MCF 10A (cell line): ENCODE measurements around the gene EGFL7. TPM values are rescaled to one million over a fixed set of nuclear protein-coding genes. Genes with fewer than 3 reads are reported as not detected.

Experiments used
- BruUV-seq: library from RNA; stranded (reverse); fragments of 400-500 nt; replicated peaks from 2 replicates; lab custom pipeline; 2021; lab: Mats Ljungman, UMichigan
- CTCF ChIA-PET: fragments of 300-600 bp; sonication (Branson Sonifier 250); formaldehyde crosslinking; extraction: SDS; loops from one replicate; lab custom pipeline; 2021; ENCODE audit warnings: antibody characterized with exemption, inconsistent platforms; lab: Yijun Ruan, JAX
- POLR2A ChIA-PET: fragments of 300-600, 350-650 bp; sonication (Branson Sonifier 250); formaldehyde crosslinking; extraction: SDS; loops from one replicate; lab custom pipeline; 2020; ENCODE audit warnings: antibody characterized with exemption, inconsistent platforms; lab: Yijun Ruan, JAX
- DNase-seq: peaks from one replicate; pipeline ENCODE4 v3.0.0-alpha.2; 2018; ENCODE audit not compliant: unreplicated experiment
- H3K27ac Mint-ChIP-seq: one replicate; pipeline ENCODE4 v1.8.0; 2022; ENCODE audit warnings: mild to moderate bottlenecking, low read depth, mixed read lengths; ENCODE audit not compliant: unreplicated experiment
- H3K27me3 Mint-ChIP-seq: one replicate; pipeline ENCODE4 v1.8.0; 2022; ENCODE audit warnings: mixed read lengths; ENCODE audit not compliant: insufficient read depth, unreplicated experiment
- H3K36me3 Mint-ChIP-seq: one replicate; pipeline ENCODE4 v1.8.0; 2022; ENCODE audit warnings: mild to moderate bottlenecking, moderate library complexity, mixed read lengths; ENCODE audit not compliant: insufficient read depth, unreplicated experiment
- H3K4me1 Mint-ChIP-seq: one replicate; pipeline ENCODE4 v1.8.0; 2022; ENCODE audit warnings: mixed read lengths; ENCODE audit not compliant: insufficient read depth, unreplicated experiment
- H3K4me3 Mint-ChIP-seq: one replicate; pipeline ENCODE4 v1.8.0; 2022; ENCODE audit warnings: mild to moderate bottlenecking, moderate library complexity, mixed read lengths; ENCODE audit not compliant: unreplicated experiment
- H3K9me3 Mint-ChIP-seq: one replicate; pipeline ENCODE4 v1.8.0; 2022; ENCODE audit warnings: mixed read lengths; ENCODE audit not compliant: unreplicated experiment
- intact Hi-C: fragments of 100-400 bp; cut with micrococcal nuclease; formaldehyde crosslinking; loops from 2 replicates; pipeline ENCODE4 v1.14.1; 2022
- microRNA-seq: library from miRNA; unstranded; fragments of <30 nt; microRNA quantifications from one replicate; pipeline ENCODE4 v1.2.0, GENCODE V29; 2022
- total RNA-seq: library from RNA; stranded (reverse); gene quantifications from 2 replicates; pipeline ENCODE4 v1.2.3, GENCODE V29; 2022
- TF ChIP-seq, protein P1 (sequence below): fragments of 200-600 bp; IDR thresholded peaks from one replicate; pipeline ENCODE4 v1.8.0; 2022; ENCODE audit warnings: antibody characterized with exemption, mild to moderate bottlenecking; ENCODE audit not compliant: unreplicated experiment

EGFL7 gene
- total RNA-seq, 1 experiment from 2014 or later = 3.9 TPM

GRCh38 chr9:136720898-136721338 lies 58.2 kb downstream of the EGFL7 start:
- BruUV-seq = no TSS peak
- Mint-ChIP-seq H3K4me3 (no peak overlapping the region), H3K27me3 (peaks cover 5% of the 10 kb centered on the region), H3K4me1 (peaks cover 18% of the 10 kb centered on the region), H3K36me3 (peaks cover 57% of the 10 kb centered on the region), H3K9me3 (no peaks in the 10 kb centered on the region), H3K27ac (peak overlapping the region; percentile 82)
- ChIA-PET POLR2A (interaction anchor here (0.8 to 1.2 kb wide), 3 partner anchors 9 to 27 kb away, joined by 3 read pairs; no protein-coding TSS in a partner anchor), CTCF (interaction anchor here (0.5 to 0.7 kb wide), 3 partner anchors 20 to 599 kb away, joined by 3 to 5 read pairs (median 3); no protein-coding TSS in a partner anchor)
- TF ChIP-seq, protein P1, sequence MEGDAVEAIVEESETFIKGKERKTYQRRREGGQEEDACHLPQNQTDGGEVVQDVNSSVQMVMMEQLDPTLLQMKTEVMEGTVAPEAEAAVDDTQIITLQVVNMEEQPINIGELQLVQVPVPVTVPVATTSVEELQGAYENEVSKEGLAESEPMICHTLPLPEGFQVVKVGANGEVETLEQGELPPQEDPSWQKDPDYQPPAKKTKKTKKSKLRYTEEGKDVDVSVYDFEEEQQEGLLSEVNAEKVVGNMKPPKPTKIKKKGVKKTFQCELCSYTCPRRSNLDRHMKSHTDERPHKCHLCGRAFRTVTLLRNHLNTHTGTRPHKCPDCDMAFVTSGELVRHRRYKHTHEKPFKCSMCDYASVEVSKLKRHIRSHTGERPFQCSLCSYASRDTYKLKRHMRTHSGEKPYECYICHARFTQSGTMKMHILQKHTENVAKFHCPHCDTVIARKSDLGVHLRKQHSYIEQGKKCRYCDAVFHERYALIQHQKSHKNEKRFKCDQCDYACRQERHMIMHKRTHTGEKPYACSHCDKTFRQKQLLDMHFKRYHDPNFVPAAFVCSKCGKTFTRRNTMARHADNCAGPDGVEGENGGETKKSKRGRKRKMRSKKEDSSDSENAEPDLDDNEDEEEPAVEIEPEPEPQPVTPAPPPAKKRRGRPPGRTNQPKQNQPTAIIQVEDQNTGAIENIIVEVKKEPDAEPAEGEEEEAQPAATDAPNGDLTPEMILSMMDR = no peak
- DNase-seq = no peak
- intact Hi-C loops = loop anchor here (2.0 kb wide), 1 partner anchor 26 kb away; no protein-coding TSS in a partner anchor

DNA sequence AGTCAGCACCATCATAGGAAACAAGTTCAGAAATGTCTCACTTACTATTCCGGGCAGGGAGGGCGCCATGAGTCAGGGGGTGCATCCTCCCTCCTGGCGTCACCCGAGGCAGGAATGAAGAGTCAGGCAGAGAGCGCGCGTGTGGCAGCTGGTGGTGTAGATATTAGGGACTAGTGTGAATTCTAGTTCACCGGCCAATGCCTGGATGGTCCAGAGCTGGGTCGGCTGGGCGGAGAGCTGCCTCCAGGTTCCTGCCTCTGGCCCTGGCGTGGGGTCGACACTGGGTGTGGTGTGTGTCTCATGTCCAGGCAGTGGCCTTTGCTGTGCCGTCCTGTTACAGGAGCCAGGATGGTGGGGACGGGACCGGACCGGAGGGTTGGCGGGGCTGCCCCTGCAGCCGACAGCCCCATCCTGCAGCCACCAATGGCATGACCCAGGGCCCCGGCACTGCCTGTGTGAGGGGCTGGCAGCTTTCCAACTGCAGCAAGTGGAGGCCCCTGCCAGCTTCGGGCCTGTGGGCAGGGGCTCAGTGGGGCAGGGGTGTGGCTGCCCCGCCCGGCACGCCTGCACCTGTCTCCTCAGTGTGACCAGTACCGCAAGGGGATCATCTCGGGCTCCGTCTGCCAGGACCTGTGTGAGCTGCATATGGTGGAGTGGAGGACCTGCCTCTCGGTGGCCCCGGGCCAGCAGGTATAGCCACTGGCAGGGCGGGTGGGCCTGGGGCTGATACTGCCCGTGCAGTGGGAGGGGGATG lies 58.8 kb downstream of the EGFL7 start:
- CTCF ChIA-PET = interaction anchor here (0.5 to 1.0 kb wide), 4 partner anchors 21 to 599 kb away, joined by 3 to 5 read pairs (median 3); no protein-coding TSS in a partner anchor
- peaks cover 20% of the 10 kb centered on the region for H3K4me1 Mint-ChIP-seq
- POLR2A ChIA-PET = interaction anchor here (0.8 to 2.7 kb wide), 4 partner anchors 8 to 28 kb away, joined by 3 to 11 read pairs (median 3); no protein-coding TSS in a partner anchor
- no TSS peak for BruUV-seq
- H3K36me3 Mint-ChIP-seq = peaks cover 62% of the 10 kb centered on the region
- DNase-seq = peak; percentile 84
- intact Hi-C loops = loop anchor here (2.0 kb wide), 1 partner anchor 27 kb away; no protein-coding TSS in a partner anchor
- TF ChIP-seq, protein P1 = no peak
- no peak overlapping the region for H3K4me3 Mint-ChIP-seq
- peak overlapping the region; percentile 82 for H3K27ac Mint-ChIP-seq
- H3K9me3 Mint-ChIP-seq = no peaks in the 10 kb centered on the region
- no peaks in the 10 kb centered on the region for H3K27me3 Mint-ChIP-seq

Small RNAs within 50 kb of the gene (microRNA-seq; reads per million reads assigned to microRNA genes)
- gene MIR126 = 1,342 reads per million, percentile 88 among the genes with 10 or more reads in this experiment

Other genes starting within 250 kb of the EGFL7 start
- gene INPP5E, start 223.1 kb upstream of the EGFL7 start, total RNA-seq = 16.3 and 17.4 TPM in 2 replicates
- 85.8 and 88.8 TPM in 2 replicates for gene SEC16A, start 179.9 kb upstream of the EGFL7 start, total RNA-seq
- gene NOTCH1, start 116.9 kb upstream of the EGFL7 start, total RNA-seq = 37.5 and 53.4 TPM in 2 replicates
- 30.4 and 33.3 TPM in 2 replicates for gene AGPAT2, start 24.5 kb downstream of the EGFL7 start, total RNA-seq
- gene DIPK1B, start 49.7 kb downstream of the EGFL7 start, total RNA-seq = not detected in 2 replicates
- not detected in 2 replicates for gene LCN10, start 80.0 kb downstream of the EGFL7 start, total RNA-seq
- gene LCN6, start 85.6 kb downstream of the EGFL7 start, total RNA-seq = not detected in 2 replicates
- not detected in 2 replicates for gene LCN8, start 95.3 kb downstream of the EGFL7 start, total RNA-seq
- gene LCN15, start 101.6 kb downstream of the EGFL7 start, total RNA-seq = not detected in 2 replicates
- gene TMEM141, start 128.4 kb downstream of the EGFL7 start, total RNA-seq = 56.0 and 70.4 TPM in 2 replicates
- gene CCDC183, start 133.4 kb downstream of the EGFL7 start, total RNA-seq = 0.26 and 1.3 TPM in 2 replicates
- 77.8 and 84.2 TPM in 2 replicates for gene RABL6, start 145.0 kb downstream of the EGFL7 start, total RNA-seq
- gene AJM1, start 179.6 kb downstream of the EGFL7 start, total RNA-seq = 5.6 and 5.7 TPM in 2 replicates
- 173 and 193 TPM in 2 replicates for gene PHPT1, start 186.5 kb downstream of the EGFL7 start, total RNA-seq
- gene MAMDC4, start 189.4 kb downstream of the EGFL7 start, total RNA-seq = 11.8 and 14.1 TPM in 2 replicates
- gene EDF1, start 203.4 kb downstream of the EGFL7 start, total RNA-seq = 480 and 581 TPM in 2 replicates
- gene TRAF2, start 223.6 kb downstream of the EGFL7 start, total RNA-seq = 10.7 and 14.1 TPM in 2 replicates